WI38 (cell line): ENCODE data around the gene NOMO2.
"Not testable (repeated sequence)": the region's sequence is repeated elsewhere in the genome, so short reads cannot be mapped to it uniquely, and the experiment has no call there.

Source experiments
- H3K4me3 ChIP-seq: 2 replicates; pipeline ENCODE4 v1.5.1; 2011; ENCODE audit warnings: low read depth, mild to moderate bottlenecking, control low read depth, low read length

The NOMO2 gene

DNA sequence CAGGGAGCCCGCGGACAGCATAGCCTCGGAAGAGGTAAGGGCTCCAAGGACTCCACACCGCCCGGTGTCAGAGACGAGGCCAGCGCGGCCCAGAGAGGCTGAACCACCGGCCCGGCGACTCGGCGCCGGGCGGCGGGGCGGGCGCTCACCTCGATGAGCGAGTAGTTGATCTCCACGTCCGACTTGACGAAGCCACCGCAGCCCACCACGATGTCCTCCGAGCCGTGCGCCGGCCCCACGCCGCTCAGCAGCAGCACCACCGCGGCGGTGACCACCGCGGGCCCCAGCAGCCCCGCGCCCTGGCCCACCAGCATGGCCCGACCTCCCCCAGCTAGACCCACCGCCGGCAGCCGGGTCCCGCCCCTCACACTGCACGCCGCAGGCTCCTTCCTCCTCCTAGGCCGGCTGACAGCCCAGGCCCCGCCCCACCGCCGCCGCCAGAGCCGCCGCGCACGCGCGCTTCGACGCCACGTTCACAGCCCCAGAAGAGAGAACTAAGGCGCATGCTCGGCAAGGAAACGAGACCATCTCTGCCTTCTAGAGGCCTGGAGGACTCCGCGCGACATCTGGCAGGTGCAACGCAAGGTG lies at the start of gene NOMO2:
NOMO2 (minus strand) TSS at position 371 of the 588 bp plus-strand sequence; CDS start at position 314, 57 bp downstream.
- H3K4me3 ChIP-seq: peak within 1 kb of the TSS; percentile 58

DNA sequence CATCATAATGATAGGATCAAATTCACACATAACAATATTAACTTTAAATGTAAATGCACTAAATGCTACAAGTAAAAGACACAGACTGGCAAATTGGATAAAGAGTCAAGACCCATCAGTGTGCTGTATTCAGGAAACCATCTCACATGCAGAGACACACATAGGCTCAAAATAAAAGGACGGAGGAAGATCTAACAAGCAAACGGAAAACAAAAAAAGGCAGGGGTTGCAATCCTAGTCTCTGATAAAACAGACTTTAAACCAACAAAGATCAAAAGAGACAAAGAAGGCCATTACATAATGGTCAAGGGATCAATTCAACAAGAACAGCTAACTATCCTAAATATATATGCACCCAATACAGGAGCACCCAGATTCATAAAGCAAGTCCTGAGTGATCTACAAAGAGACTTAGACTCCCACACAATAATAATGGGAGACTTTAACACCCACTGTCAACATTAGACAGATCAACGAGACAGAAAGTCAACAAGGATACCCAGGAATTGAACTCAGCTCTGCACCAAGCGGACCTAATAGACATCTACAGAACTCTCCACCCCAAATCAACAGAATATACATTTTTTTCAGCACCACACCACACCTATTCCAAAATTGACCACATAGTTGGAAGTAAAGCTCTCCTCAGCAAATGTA lies 48.4 kb upstream of the NOMO2 start:
- H3K4me3 ChIP-seq: not testable (repeated sequence)

DNA sequence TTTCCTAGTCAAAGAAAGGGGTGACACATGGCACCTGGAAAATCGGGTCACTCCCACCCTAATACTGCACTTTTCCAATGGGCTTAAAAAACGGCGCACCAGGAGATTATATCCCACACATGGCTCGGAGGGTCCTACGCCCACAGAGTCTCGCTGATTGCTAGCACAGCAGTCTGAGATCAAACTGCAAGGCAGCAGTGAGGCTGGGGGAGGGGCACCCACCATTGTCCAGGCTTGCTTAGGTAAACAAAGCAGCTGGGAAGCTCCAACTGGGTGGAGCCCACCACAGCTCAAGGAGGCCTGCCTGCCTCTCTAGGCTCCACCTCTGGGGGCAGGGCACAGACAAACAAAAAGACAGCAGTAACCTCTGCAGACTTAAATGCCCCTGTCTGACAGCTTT lies 46.4 kb upstream of the NOMO2 start:
- H3K4me3 ChIP-seq: not testable (repeated sequence)

DNA sequence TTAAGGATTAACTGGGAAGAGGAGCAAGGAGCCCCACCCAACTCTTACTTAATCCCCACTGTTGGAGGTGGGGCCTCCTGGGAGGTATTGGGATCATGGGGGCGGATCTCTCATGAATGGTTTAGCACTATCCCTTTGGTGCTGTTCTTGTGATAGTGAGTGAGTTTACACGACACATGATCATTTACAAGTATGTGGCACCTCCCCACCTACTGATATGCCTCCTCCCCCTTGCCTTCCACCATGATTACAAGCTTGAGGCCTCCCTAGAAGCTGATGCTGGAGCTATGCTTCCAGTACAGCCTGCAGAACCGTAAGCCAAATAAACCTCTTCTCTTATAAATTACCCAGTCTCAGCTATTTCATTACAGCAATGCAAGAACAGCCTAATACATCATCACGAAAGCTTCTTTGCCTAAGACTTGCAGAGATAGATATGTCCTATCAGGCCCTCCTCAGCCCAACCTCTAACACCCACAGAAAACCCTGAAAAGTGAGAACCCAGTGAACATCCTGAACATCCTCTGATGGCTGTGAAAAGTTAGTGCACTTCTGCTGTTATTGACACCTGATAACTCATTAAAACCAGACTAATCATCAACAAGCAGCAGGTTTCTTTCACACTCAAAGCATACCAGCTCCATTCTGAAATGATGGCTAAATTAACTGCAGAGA lies 41.8 kb upstream of the NOMO2 start:
- H3K4me3 ChIP-seq: not testable (repeated sequence)

DNA sequence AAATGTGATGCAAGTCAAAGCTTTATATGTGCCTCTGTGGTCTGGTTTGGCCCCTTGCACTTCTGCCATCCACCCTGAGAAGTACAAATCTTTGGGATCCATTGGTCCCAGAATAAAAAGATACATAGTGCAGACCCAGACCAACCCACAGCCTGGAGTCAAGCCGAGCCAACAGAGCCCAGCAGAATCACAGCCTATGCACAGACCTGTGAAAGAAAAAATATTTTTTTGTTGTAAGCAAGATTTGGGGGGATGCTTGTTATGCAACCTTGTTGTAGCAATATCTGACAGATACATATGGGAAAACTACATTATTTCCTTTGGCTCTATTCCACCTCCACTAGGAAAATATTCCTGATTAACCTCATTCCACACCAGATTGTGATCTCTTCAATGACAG lies 36.7 kb upstream of the NOMO2 start:
- not testable (repeated sequence) for H3K4me3 ChIP-seq

- H3K4me3 ChIP-seq: not testable (repeated sequence)
These were observed 35.8 kb upstream of the NOMO2 start for GRCh38 chr16:18597734-18598133.

GRCh38 chr16:18597319-18597718 lies 35.4 kb upstream of the NOMO2 start:
- not testable (repeated sequence) for H3K4me3 ChIP-seq

- not testable (repeated sequence) for H3K4me3 ChIP-seq
These were observed 33.9 kb upstream of the NOMO2 start for GRCh38 chr16:18595796-18596195.

DNA sequence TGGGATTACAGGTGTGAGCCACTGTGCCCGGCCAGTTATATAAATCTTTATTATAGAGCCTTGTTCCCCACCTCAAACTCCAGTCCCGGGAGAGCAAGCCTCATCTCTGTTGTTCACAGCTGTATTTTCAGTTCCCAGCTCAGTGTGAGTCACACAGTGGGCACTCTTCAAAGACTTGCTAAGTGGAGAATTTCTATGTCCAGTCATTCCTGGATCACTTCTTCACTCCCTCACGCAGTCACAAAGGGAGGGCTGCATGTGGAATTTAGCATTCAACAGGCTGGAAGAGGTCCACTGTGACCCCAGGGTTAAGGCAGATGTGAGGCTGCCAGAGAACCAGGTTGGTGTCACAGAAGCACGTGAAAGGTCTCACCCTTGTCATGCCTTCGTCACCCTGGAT lies 33.0 kb upstream of the NOMO2 start:
- H3K4me3 ChIP-seq: not testable (repeated sequence)

GRCh38 chr16:18593904-18594303 lies 32.0 kb upstream of the NOMO2 start:
- H3K4me3 ChIP-seq: not testable (repeated sequence)

DNA sequence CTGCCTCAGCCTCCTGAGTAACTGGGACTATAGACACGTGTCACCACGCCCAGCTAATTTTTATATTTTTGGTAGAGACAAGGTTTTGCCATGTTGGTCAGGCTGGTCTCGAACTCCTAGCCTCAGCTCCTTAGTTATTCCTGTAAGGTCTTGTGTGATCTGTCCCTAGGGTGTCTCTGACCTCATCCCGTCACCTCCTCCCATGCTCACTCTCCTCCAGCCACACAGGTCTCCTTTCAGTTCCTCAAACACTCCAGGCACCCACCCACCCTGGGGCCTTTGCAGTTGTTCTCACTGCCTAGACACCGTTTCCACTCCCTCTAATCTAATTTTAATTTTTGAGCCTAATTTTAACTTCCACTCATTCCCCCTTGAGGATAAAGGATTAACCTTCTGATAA lies 31.1 kb upstream of the NOMO2 start:
- H3K4me3 ChIP-seq: not testable (repeated sequence)

DNA sequence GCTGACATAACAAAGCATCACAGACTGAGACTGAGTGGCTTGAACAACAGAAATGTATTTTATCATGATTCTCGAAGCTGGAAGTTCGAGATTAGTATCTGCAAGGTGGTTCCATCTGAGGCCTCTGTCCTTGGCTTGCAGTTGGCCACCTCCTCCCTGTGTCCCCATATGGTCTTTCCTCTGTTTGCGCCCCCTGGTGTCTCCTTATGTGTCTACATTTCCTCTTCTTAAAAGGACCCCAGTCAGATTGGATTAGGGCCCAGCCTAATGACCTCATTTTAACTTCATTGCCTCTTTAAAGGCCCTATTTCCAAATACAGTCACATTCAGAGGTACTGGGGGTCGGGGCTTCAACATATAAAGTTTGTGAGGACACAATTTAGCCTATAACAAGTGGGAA lies 30.0 kb upstream of the NOMO2 start:
- H3K4me3 ChIP-seq: not testable (repeated sequence)

DNA sequence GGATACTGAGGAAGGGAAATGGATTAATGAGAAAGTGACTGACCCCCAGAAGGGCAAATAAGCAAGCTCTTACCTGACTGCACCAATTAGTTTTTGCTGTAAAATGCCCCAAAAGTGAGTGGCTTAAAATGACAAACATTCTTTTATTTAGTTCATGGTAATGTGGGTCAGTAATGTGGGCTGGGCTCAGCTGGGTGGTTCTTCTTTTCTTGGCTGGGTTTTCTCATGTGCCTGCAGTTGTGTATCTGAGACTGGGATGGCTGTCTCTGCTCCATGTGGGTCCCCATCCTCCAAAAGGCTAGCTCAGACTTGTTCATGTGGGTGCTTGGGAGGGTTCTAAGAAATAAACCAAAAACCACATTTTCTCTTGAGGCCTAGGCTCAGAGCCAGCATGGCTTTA lies 29.5 kb upstream of the NOMO2 start:
- H3K4me3 ChIP-seq: not testable (repeated sequence)

- H3K4me3 ChIP-seq: not testable (repeated sequence)
These were observed 27.9 kb upstream of the NOMO2 start for GRCh38 chr16:18589806-18590205.

GRCh38 chr16:18586560-18587540 lies 25.0 kb upstream of the NOMO2 start:
- not testable (repeated sequence) for H3K4me3 ChIP-seq

- H3K4me3 ChIP-seq: not testable (repeated sequence)
These were observed 23.9 kb upstream of the NOMO2 start for GRCh38 chr16:18585789-18586188.
